Amniotic stem cell (primary cell): ENCODE measurements around the gene FARSA.
"Not testable (repeated sequence)": the region's sequence is repeated elsewhere in the genome, so short reads cannot be mapped to it uniquely, and the experiment has no call there.

Experiments
- DNase-seq: peaks from one replicate; lab custom pipeline; 2025; lab: John Stamatoyannopoulos, UW

Gene FARSA

GRCh38 chr19:12937093-12937926, 3.8 kb upstream of the FARSA start:
- DNase-seq = no peak

DNA sequence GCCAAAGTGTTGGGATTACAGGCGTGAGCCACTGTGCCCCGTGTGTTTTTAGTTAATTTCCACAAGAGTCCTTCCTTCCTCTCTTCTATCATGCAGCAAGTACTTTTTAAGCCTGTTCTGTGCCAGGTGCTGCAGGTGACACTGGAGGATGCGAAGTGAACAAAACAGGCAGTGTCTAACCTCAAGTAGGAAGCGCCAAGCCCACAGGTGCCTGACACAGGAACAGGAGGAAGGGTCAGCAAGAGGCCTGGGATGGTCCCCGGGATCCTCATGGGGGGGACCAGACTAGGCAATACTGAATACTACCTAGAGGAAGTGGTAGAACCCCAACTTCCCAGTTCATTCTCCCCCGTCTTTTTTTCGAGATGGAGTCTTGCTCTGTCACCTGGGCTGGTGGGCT, 3.1 kb upstream of the FARSA start:
- DNase-seq = no peak

- no peak for DNase-seq
These were observed 1.6 kb upstream of the FARSA start for GRCh38 chr19:12935071-12935470.

DNA sequence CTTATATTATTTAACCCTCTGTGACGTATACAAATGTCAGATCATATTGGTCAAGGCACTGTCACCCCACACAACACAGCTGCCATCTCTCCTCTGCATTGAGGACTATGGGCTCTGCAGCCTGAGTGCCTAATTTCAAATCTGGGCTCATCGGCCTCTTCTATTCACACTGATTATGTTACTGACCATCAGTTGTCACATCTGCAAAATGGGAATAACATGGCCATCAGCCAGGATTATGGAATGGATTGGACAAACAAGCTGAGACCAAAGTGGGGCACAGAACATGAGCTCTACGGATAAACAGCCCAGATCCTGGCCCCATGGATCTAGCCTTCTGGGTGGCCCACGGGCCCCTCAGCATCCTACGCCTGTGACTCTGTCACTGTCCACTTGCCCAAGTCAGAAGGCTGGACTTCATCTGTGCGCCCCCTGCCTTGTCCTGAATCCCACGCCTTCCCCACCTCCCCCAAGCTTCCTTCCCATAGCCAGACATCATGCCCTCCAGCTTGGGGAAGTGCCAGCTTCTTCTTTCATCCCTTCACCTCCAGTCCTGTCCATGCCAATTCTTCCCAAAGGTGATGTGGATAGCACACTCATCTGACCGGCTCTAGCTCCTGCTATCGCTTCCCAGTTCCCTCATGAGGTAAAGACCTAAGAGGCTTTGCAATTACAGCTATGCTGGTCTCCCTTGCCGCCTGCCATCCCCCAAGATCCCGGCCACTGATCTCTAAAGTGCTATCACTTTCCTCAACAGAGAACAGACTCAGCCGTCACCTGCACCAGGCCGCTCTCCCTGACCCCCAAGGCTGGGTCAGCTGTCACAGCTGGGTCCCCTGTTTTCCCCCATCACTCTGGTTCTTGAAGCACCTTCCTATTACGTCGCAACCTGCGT, 872 bp downstream of the FARSA start:
- no peak for DNase-seq

GRCh38 chr19:12930002-12930645, 3.4 kb downstream of the FARSA start:
- no peak for DNase-seq

DNA sequence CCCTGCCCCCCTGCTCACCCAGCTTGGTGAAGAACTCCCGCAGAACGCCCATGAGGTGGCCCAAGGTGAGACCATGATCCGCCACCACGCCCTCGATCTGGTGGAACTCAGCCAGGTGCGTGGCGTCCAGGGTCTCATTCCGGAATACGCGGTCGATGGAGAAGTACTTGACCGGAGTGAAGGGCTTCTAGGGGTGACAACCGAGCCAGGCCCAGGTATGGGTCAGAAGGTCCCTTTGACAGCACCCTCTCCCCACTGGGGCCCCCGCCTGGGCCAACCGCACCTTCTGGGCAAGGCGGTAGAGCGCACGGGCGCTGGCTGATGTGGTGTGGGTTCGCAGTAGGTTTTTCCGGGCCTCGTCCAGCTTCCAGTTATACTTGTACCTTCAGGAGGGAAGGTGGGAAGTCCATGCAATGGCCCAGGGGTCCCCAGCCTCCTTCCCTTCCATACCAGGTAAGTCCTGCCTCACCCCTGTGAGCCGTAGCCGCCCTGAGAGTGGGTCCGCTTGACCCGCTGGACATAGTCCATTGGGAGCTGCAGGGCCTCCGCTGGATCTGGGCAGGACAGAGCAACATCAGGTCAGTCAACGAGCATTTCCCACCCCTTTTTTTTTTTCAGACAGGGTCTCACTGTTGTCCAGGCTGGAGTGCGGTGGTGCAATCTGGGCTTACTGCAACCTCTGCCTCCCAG, 8.7 kb downstream of the FARSA start:
- DNase-seq = no peak

- DNase-seq = no peak
These were observed 10.6 kb downstream of the FARSA start for GRCh38 chr19:12922959-12923358.

DNA sequence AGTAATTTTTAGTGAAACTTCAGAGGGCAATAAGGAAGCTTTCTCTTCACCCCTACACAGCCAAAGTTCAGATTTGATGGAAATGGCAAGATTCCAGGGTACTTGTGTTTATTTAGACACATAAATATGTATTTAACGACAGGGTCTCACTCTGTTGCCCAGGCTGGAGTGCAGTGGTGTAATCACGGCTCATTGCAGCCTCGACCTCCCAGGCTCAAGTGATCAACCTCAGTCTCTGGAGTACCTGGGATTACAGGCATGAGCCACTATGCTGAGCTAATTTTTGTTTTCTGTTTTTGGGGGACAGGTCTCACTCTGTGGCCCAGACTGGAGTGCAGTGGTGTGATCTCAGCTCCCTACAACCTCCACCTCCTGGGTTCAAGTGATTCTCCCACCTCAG, 12.5 kb downstream of the FARSA start:
- no peak for DNase-seq

DNA sequence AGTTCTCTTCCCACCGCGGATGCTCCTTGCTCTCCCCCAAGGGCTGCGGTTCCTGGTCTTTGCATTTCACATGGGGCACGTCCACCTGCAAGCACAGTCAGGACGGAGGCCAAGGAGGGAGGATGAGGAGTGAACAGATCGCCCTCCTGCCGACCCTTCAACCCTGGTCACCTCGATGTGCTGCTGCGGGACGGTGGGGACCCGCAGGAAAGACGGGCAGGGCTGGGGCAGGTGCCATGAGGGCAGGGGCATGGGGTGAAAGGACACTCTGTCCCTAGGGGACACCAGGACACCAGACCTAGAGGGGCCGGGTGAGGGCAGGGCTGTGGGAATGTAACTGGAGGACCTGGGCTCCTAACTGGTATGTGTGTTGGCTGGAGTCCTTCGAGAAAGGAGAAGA, 15.3 kb downstream of the FARSA start:
- DNase-seq = no peak

DNA sequence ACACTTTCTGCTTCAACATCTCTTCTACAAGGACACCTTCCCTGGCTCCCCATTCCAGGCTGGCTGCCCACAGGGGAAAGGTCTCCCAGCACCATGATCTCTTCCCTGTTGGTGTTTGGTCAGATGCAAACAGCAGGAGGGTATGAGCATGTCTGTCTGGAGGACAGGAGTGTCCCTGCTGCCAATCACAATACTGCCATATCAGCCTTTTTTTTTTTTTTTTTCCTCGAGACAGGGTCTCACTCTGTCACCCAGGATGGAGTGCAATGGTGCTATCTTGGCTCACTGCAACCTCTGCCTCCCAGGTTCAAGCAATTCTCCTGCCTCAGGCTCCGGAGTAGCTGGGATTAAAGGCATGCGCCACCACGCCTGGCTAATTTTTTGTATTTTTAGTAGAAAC, 17.7 kb downstream of the FARSA start:
- DNase-seq = not testable (repeated sequence)

- no peak for DNase-seq
These were observed 19.4 kb downstream of the FARSA start for GRCh38 chr19:12913851-12914690.

DNA sequence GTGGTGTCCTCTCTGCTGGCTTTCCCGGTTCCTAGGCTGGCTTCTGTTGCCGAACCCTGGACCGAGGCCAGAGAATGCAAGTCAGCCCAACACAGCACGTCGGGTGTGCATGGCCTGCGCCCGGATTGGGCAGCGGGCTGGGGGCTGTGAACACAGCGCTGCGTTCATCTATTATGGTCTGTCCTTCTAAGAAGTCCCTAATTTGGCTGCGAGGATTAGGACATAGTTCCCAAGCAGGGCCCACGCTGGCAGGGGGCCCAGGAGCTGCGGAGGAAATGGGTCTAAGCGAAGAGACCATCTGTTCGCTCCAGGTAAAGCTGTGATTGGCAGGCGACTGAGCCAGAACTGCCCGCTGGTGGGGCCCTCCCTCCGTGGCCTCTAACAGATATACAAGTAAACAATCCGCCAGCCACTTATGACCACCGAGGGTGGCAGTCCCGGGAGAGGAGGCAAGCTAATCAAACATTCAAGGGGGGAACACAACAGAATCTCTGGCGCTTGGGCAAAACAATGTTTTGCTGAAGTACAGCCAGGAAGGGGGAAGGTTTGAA, 20.4 kb downstream of the FARSA start:
- no peak for DNase-seq

DNA sequence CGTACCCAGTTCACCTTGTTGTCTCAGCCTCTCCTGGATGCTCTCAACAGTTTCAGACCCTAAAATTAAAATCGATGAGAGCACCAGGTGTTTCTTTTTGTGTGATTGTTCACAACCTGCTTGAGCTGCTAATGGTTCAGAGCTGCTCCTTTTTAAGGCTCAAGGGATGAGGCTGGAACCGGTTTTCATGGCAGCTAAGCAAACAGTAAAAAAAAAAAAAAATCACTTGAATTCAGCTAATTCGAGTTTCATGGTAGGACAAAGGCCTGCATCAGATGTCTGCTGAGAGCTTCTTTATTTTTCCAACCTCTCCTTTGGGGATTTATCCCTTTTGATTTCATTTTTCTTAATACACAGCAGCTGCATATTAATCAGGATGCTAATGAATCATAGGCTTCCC, 20.9 kb downstream of the FARSA start:
- no peak for DNase-seq

DNA sequence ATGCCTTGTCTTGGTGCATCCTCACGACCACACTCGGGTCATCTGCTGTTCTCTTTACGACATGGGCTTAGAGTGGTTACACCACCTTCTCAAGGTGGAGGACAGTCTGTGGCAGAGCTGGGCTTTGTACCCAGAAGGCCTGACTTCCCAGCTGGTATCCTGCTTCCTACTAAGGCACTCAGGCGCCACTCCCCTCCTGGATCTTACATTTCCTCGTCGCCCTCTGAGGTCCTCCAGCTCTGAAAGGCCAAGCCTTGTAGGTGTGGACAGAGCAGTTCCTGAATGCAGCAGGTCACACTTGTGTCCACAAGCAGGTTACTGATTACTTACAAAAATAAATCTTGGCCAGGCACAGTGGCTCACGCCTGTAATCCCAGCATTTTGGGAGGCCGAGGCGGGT, 26.3 kb downstream of the FARSA start:
- DNase-seq = no peak

DNA sequence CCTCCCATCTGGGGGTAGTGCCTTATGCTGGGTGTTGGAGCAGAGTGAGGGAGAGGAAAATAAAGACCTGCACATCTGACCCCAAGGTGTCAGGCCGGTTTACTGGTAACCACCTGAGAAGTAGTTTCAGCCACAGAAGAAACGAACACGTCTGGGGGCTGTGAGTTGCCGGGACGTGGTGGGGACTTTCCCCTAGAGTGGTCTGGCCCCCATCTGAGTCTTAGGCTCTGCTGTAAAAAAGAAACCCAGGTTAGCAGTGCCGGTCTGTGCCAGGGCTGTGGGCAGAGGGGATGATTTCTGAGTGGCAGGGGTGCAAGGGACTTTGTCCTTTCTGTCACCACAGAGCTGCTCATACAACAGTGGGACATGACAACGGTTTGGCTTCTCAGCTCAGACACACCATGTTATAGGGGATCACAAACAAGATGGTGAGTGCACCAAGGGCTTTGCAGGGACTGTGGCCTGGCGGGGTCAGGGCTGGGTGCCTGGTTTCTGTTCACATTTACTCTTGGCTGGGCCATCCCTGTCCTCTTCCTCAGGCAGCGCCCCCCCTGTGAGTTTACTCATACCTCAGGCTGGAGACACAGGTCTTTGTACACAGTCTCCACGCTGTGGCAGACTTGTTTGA, 33.5 kb downstream of the FARSA start:
- no peak for DNase-seq

- DNase-seq = no peak
These were observed 37.1 kb downstream of the FARSA start for GRCh38 chr19:12896460-12896859.

DNA sequence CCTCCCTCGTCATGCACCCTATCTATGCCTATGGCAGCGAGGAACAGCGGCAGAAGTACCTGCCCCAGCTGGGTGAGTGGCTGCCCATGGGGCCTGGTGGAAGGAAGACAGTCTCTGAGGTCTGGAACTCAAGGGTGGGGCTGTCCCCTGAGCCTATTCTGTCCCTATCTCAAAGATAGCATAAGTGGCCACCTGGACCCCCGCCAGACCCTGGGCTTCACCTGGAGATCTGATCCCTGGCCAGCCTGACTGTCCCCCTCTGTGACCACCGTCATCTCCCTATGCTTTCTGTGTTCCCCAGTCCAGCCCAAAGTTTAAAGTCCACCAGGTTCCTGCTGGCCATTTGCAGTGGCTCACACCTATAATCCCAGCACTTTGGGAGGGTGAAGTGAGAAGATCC, 39.9 kb downstream of the FARSA start:
- DNase-seq = no peak

DNA sequence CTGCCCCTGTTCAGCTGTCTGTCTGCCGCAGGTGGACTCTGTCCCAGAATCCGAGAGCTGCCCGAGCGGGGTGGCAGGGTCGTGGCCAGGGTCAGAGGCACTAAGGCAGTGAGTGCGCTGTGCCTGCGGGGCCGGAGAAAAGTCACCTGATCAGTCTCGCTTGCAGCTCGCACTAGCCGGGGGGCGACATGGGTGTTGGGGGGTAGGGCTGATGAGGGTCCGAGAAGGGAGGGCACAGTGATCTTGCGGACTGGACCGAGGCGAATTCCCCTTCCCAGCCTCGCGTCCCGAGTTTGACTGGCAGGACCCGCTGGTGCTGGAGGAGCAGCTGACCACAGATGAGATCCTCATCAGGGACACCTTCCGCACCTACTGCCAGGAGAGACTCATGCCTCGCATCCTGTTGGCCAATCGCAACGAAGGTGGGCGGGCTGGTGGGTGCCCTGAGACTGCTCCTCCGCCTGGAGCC, 41.9 kb downstream of the FARSA start:
- no peak for DNase-seq

GRCh38 chr19:12890787-12891552, 42.5 kb downstream of the FARSA start, which contains the start of gene GCDH:
Gene GCDH (plus strand): TSS chr19:12891160. CDS start chr19:12891305, 145 bp downstream.
- peak; percentile 98 for DNase-seq
